Activated gamma-delta T cell (primary cell): Measurements from ENCODE around the gene AGRN.
A peak's percentile ranks its signal among the peaks of the same experiment; 100 is the strongest.
"Not testable (repeated sequence)": the region's sequence is repeated elsewhere in the genome, so short reads cannot be mapped to it uniquely, and the experiment has no call there.

ENCODE experiments used
- DNase-seq: peaks from one replicate; lab custom pipeline; 2025; lab: John Stamatoyannopoulos, UW

Gene AGRN

DNA sequence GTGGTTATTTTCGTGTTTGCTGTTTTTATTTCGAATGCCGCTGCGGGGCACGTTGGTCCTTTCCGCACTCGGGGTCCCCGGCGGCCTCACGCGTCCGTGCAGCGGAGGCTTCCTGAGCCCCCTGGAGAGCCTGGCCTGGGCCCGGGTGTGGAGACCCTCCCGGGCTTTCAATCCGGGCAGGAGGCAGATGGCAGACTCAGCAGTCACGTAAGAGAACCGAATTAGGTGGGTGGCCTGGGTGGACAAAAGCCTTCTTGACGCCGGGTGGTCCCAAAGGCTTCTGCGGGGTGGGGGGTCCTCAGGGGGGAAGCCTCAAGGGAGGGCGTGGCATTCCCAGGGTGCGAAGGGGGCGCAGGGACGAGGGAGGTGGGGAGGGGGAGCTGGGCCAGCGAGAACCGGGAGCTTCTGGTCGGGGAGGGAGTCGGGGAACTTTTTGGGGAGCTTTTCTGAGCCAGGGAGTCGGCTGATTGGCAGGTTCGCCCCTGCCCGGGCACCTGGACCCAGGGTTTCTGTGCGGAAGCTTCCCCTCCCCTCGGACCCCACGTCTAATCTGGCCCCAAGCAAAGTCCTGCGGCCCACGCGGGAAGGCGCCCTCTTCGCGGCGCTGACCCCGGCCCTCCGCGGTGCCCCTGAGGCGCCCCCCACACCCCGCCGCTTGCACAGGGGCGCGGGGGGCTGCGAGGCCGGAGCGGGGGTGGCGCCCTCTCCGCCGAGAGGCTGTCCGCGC lies 18.7 kb upstream of the AGRN start:
- no peak for DNase-seq

DNA sequence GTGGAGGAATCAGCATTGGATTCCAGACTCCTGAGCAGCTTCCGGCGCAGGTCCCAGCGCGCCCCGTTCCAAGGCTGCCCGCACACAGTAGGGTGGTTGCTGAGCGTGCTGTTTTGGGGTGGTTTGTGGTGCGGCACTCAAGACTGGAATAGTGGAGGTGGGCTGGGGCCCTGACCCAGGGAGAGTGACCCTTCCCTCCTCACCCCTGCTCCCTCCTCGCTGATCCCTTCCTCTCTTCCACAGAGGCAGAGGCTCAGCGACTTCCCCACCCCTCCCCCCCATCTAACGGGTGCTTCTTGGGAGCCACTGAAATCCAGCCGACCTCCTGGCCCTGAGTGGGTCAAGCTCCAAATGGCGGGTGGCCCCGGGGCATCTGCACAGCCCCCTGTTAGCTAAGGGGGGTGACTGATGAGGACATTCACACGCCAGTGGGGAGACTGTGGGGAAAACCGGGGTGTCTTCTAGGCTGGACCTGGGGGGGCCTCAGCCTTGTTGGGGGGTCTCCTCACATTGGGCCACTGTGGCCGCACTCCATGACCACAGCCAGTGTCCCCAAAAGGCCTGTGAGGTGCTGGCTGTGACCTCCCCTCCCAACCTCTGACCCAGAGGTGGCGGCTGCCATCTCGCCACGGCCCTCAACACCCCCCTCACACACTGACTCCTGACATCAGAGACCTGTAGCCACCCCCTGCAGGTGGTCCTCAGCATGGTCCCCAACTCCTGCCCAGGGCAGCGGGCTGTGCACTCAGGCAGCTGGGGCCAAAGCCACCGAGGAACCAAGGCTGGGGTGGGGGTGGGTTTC lies 16.1 kb upstream of the AGRN start:
- no peak for DNase-seq

DNA sequence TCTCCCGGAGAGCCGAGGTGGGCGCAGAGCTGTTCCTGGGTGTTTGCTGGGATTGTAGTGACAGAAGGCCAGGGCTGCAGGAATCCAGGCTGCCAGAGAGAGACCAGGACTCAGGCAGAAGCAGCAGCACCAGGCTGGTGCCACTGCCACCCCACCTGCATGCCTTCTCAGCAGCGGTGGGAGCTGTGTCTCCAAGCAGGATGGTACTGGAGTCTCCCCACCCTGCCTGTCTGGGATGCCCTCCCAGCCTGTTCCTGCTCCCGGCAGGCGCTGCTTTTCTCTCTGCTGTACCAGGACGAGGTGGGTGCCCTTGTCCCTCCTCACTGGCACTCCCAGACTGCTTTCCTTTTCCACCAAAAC lies 15.5 kb upstream of the AGRN start:
- no peak for DNase-seq

- no peak for DNase-seq
Observed at GRCh38 chr1:1004780-1005697, 14.9 kb upstream of the AGRN start.

GRCh38 chr1:1005774-1006304 lies 14.1 kb upstream of the AGRN start:
- no peak for DNase-seq

DNA sequence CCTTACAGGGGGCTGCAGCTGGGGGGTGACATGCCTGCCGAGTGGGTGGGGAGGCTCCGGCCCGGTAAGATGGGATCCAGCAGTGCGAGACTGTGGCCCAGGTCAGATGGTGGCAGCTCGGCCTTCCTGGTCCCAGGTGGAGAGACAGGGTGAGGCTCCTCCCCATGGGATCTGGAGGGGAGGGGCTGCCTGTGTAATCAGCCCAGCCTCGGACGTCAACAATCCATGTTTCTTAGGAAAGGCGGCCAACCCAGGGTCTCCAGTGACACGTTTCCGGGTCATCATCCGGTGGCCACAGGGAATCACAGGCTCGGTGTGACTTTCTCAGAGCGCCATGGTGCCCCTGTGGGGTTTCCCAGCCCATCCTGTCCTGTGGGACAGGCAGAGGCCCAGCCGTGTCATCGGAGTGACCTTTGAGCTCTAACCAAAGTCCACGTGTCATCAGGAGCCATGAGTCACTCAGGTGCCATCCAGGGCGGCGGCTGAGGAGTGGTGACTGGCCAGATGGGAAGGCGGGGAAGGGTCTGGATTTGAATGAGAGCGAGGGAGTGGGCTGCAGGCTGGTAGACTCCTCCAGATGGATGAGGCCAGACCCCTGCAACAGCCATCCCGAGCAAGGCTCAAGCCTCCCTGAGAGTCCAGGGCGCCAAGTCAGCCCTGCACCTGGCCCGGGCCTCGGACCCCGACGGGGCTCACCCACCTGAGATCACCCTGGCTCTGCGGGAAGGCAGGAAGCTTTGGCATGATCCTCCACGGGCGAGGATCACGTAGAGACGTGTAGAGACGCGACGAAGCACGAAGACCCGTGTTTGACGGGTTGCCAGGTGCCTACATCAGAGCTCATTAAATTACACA lies 13.4 kb upstream of the AGRN start:
- no peak for DNase-seq

GRCh38 chr1:1010131-1010530 lies 9.8 kb upstream of the AGRN start:
- not testable (repeated sequence) for DNase-seq

GRCh38 chr1:1011396-1011949 lies 8.4 kb upstream of the AGRN start:
- DNase-seq = no peak

- not testable (repeated sequence) for DNase-seq
Observed at GRCh38 chr1:1012736-1013104, 7.2 kb upstream of the AGRN start.

- DNase-seq = peak; percentile 84
Observed at GRCh38 chr1:1013105-1013921, 6.6 kb upstream of the AGRN start, which contains the start of gene ISG15. Gene ISG15, plus strand, starts transcription at chr1:1013497. Its CDS starts 77 bp downstream, at chr1:1013574.

GRCh38 chr1:1013922-1014648 lies 5.8 kb upstream of the AGRN start:
- DNase-seq = no peak

DNA sequence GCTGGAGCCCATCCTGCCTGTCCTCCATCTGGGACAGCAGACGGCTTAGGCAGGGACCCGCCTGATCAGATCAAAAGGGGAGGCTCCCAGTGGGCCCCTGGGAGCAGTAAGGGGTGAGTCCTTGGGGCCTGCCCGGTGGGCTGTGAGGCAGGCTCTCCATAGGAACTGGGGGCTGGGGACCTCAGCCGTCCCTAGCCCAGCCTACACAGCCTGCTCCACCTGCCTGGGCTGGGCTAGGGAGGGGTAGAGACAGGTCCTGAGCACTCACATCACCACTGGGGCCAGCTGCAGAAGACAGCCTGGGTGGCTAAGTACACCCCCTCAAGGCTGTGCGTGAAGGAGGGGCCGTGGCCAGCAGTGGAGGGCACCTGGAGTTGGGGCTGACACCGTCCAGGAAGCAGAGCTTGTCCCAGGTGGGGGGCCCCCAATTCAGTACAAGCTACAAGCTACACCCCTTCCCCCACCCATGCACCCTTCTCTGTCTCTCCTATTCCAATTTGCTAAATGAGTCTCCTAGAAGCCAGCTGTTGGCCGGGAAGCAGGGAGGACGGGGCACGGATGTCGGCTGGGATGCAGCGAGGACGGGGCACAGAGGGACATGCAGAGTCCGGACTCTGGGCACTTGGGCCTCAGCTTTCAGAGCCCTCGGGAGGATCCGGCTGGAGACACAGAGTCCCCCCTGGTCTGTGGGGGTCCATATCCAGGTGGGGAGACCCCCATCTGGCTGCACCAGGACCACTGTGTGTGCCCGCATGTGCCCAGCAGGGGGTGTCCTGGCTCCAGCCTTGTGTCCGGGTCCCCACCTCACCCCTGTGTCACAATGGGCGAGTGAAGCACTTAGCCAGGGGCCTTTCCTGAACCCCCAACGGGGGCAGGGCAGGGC lies 4.9 kb upstream of the AGRN start:
- no peak for DNase-seq

DNA sequence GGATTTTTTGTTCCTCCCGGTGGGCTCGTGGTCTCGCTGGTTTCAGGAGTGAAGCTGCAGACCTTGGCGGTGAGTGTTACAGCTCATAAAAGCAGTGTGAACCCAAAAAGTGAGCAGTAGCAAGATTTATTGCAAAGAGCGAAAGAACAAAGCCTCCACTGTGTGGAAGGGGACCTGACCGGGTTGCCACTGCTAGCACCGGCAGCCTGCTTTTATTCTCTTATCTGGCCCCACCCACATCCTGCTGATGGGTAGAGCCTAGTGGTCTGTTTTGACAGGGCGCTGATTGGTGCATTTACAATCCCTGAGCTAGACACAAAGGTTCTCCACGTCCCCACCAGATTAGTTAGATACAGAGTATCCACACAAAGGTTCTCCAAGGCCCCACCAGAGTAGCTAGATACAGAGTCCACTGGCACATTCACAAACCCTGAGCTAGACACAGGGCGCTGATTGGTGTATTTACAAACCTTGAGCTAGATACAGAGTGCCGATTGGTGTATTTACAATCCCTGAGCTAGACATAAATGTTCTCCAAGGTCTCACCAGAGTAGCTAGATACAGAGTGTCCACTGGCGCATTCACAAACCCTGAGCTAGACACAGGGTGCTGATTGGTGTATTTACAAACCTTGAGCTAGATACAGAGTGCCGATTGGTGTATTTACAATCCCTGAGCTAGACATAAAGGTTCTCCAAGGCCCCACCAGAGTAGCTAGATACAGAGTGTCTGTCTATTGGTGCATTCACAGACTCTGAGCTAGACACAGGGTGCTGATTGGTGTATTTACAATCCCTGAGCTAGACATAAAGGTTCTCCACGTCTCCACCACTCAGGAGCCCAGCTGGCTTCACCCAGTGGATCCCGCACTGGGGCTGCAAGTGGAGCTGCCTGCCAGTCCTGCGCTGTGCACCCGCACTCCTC lies 2.3 kb upstream of the AGRN start:
- DNase-seq = not testable (repeated sequence)

- not testable (repeated sequence) for DNase-seq
Observed at GRCh38 chr1:1018321-1018685, 1.6 kb upstream of the AGRN start.

GRCh38 chr1:1019122-1019999 lies 559 bp upstream of the AGRN start:
- DNase-seq = peak; percentile 69

- DNase-seq = no peak
Observed at GRCh38 chr1:1020415-1021009, 592 bp downstream of the AGRN start.
